ENCODE data around the gene RFX1. TPM values are rescaled to one million over a fixed set of nuclear protein-coding genes. Genes with fewer than 3 reads are reported as not detected.

The RFX1 gene
- total and polyA plus RNA-seq, 2 of the 13 experiments (the other 11 are each of a cell fraction or from before 2014, with no cell fraction given) = 1.1 to 1.3 TPM

DNA sequence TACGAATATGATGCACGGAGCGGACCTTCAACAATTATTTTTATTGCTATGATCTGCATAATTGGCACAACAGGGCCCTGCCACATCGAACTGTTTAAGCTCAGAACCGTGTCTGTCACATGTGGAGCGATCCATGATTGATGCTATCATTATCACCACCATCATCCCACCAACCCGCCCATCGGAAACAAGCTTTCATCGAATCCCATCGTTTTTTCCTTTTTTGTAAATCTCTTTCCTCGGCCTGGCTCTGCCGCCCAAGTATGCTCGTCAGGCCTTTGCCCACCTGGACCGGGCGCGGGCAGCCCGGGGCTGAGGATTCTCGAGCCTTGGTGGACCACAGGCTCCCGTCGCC is 54.3 kb downstream of the RFX1 start:
- no peak for FAIRE-seq
- no peaks in the 10 kb centered on the region; a peak in 1 of 5 replicates for H3K27me3 ChIP-seq (ENCODE audit: control insufficient read depth in 1 of 2, insufficient read depth in 2 of 2, low read length in 2 of 2)
- WGBS (ENCODE audit: low lambda C conversion rate) = 28% methylated on average over 18 of the region's 20 CpGs
- peaks cover 11 to 23% of the 10 kb centered on the region in 2 experiments; a peak in 4 of 5 replicates for H3K36me3 ChIP-seq (replicated peaks in 1 of 2; ENCODE audit: control insufficient read depth in 1 of 2, insufficient read depth in 2 of 2, low read length in 2 of 2)
- TF ChIP-seq, protein P1, sequence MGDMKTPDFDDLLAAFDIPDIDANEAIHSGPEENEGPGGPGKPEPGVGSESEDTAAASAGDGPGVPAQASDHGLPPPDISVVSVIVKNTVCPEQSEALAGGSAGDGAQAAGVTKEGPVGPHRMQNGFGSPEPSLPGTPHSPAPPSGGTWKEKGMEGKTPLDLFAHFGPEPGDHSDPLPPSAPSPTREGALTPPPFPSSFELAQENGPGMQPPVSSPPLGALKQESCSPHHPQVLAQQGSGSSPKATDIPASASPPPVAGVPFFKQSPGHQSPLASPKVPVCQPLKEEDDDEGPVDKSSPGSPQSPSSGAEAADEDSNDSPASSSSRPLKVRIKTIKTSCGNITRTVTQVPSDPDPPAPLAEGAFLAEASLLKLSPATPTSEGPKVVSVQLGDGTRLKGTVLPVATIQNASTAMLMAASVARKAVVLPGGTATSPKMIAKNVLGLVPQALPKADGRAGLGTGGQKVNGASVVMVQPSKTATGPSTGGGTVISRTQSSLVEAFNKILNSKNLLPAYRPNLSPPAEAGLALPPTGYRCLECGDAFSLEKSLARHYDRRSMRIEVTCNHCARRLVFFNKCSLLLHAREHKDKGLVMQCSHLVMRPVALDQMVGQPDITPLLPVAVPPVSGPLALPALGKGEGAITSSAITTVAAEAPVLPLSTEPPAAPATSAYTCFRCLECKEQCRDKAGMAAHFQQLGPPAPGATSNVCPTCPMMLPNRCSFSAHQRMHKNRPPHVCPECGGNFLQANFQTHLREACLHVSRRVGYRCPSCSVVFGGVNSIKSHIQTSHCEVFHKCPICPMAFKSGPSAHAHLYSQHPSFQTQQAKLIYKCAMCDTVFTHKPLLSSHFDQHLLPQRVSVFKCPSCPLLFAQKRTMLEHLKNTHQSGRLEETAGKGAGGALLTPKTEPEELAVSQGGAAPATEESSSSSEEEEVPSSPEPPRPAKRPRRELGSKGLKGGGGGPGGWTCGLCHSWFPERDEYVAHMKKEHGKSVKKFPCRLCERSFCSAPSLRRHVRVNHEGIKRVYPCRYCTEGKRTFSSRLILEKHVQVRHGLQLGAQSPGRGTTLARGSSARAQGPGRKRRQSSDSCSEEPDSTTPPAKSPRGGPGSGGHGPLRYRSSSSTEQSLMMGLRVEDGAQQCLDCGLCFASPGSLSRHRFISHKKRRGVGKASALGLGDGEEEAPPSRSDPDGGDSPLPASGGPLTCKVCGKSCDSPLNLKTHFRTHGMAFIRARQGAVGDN (CRISPR knock-in tag; IDR thresholded peaks at IDR 0.05) = peak; percentile 39; the same call in 1 of the 2 replicates
- TF ChIP-seq ZNF883 (CRISPR knock-in tag; IDR thresholded peaks at IDR 0.05; ENCODE audit: not compliant biosample characterization) (peak; percentile 5), AFF4 (CRISPR knock-in tag; IDR thresholded peaks at IDR 0.05) (no peak), ZBTB44 (CRISPR knock-in tag; IDR thresholded peaks at IDR 0.05) (no peak), ARNT2 (CRISPR knock-in tag; IDR thresholded peaks at IDR 0.05; ENCODE audit: low read depth) (0 out of 2 replicates have a peak, but pooled peaks have one; percentile 2), ZFP36L1 (CRISPR knock-in tag; IDR thresholded peaks at IDR 0.05) (no peak)
- intact Hi-C loops (cut with micrococcal nuclease; ENCODE audit: unreplicated experiment) (loop anchor here (1.0 to 2.0 kb wide), 2 partner anchors 55 to 71 kb away; partner anchors contain the start of gene RFX1), in situ Hi-C loops (cut with HindIII; ENCODE audit: extremely low pct_ligation_motif_present, low pct_unique_long_range_greater_than_20kb) (loop anchor here (5.0 kb wide), 1 partner anchor 69 kb away; no protein-coding TSS in a partner anchor)
- CTCF ChIA-PET (ENCODE audit: low intra/inter-chr PET ratio, low total read pairs) = no interaction called here
- H3K79me2 ChIP-seq (ENCODE audit: insufficient read depth, low read length) = peaks cover 14% of the 10 kb centered on the region
- H3K9me3 ChIP-seq (ENCODE audit: low read length) = no peaks in the 10 kb centered on the region
- no peak for DNase-seq (ENCODE audit: low spot score)
- H4K20me1 ChIP-seq (ENCODE audit: insufficient read depth, low read length) = no peaks in the 10 kb centered on the region
- H3K9ac ChIP-seq (ENCODE audit: insufficient read depth, low read depth, low read length) = no peak overlapping the region
- POLR2A ChIA-PET = interaction anchor here (1.0 to 2.0 kb wide), 5 partner anchors 45 to 129 kb away, joined by 3 to 6 read pairs (median 6); partner anchors contain the start of gene MISP3
- no peak overlapping the region for H3K27ac ChIP-seq (ENCODE audit: extremely low read length, insufficient read depth, low read length)
- H3K4me2 ChIP-seq (ENCODE audit: low read depth, low read length) = peak overlapping the region; percentile 58
- no TSS peak for BruUV-seq (replicated peaks)
- H2AFZ ChIP-seq (ENCODE audit: low read length) = no peak overlapping the region
- ATAC-seq = no peak
- peak overlapping the region in 1 of 3 experiments; percentile 35; a peak in 1 of 6 replicates for H3K4me3 ChIP-seq (replicated peaks in 1 of 3; ENCODE audit: insufficient read depth in 1 of 3, low read depth in 2 of 3, low read length in 3 of 3)
- H3K4me1 ChIP-seq (ENCODE audit: insufficient read depth, low read length) = peaks cover 10% of the 10 kb centered on the region
